ENCODE measurements around the gene KRTAP3-3.
"Not testable (repeated sequence)": the region's sequence is repeated elsewhere in the genome, so short reads cannot be mapped to it uniquely, and the experiment has no call there.

Gene KRTAP3-3

GRCh38 chr17:40993839-40994238, at the start of gene KRTAP3-3:
KRTAP3-3 (minus strand) TSS chr17:40994164; CDS start chr17:40994097, 67 bp downstream.
- H3K36me3 ChIP-seq (ENCODE audit: control insufficient read depth, low read depth, low read length): no peaks in the 10 kb centered on the region
- no peaks in the 10 kb centered on the region for H3K4me1 ChIP-seq (ENCODE audit: control insufficient read depth, low read depth, low read length)
- no peak within 1 kb of the TSS for H3K9ac ChIP-seq (ENCODE audit: low read length)
- H3K27me3 ChIP-seq (ENCODE audit: control insufficient read depth, insufficient read depth, low read length): no peaks in the 10 kb centered on the region
- H3K4me3 ChIP-seq (ENCODE audit: low read length): no peak within 1 kb of the TSS
- no peak within 1 kb of the TSS for H3K27ac ChIP-seq (ENCODE audit: low read length)
- H3K9me3 ChIP-seq (ENCODE audit: control insufficient read depth, low read depth, low read length): no peaks in the 10 kb centered on the region

GRCh38 chr17:41042953-41043352, 49.0 kb upstream of the KRTAP3-3 start:
- no peak overlapping the region for H3K9ac ChIP-seq (ENCODE audit: low read length)
- H3K27me3 ChIP-seq (ENCODE audit: control insufficient read depth, insufficient read depth, low read length): no peaks in the 10 kb centered on the region
- H3K9me3 ChIP-seq (ENCODE audit: control insufficient read depth, low read depth, low read length): no peaks in the 10 kb centered on the region
- peaks cover 10% of the 10 kb centered on the region for H3K4me1 ChIP-seq (ENCODE audit: control insufficient read depth, low read depth, low read length)
- no peak overlapping the region for H3K4me3 ChIP-seq (ENCODE audit: low read length)
- H3K27ac ChIP-seq (ENCODE audit: low read length): no peak overlapping the region
- no peaks in the 10 kb centered on the region for H3K36me3 ChIP-seq (ENCODE audit: control insufficient read depth, low read depth, low read length)

GRCh38 chr17:41040783-41041571, 47.0 kb upstream of the KRTAP3-3 start, which contains the start of gene KRTAP1-1:
KRTAP1-1 (minus strand) TSS chr17:41041450; CDS start chr17:41041397, 53 bp downstream.
- not testable (repeated sequence) for H3K27ac ChIP-seq (ENCODE audit: low read length); H3K9ac ChIP-seq (ENCODE audit: low read length); H3K27me3 ChIP-seq (ENCODE audit: control insufficient read depth, insufficient read depth, low read length); H3K36me3 ChIP-seq (ENCODE audit: control insufficient read depth, low read depth, low read length); H3K4me3 ChIP-seq (ENCODE audit: low read length); H3K9me3 ChIP-seq (ENCODE audit: control insufficient read depth, low read depth, low read length)
- peaks cover 20% of the 10 kb centered on the region for H3K4me1 ChIP-seq (ENCODE audit: control insufficient read depth, low read depth, low read length)

GRCh38 chr17:41037853-41038350, 43.9 kb upstream of the KRTAP3-3 start:
- H3K9me3 ChIP-seq (ENCODE audit: control insufficient read depth, low read depth, low read length): no peaks in the 10 kb centered on the region
- no peaks in the 10 kb centered on the region for H3K27me3 ChIP-seq (ENCODE audit: control insufficient read depth, insufficient read depth, low read length)
- H3K27ac ChIP-seq (ENCODE audit: low read length): no peak overlapping the region
- H3K9ac ChIP-seq (ENCODE audit: low read length): no peak overlapping the region
- H3K4me1 ChIP-seq (ENCODE audit: control insufficient read depth, low read depth, low read length): peaks cover 20% of the 10 kb centered on the region
- no peak overlapping the region for H3K4me3 ChIP-seq (ENCODE audit: low read length)
- H3K36me3 ChIP-seq (ENCODE audit: control insufficient read depth, low read depth, low read length): no peaks in the 10 kb centered on the region

- H3K36me3 ChIP-seq (ENCODE audit: control insufficient read depth, low read depth, low read length); H3K9ac ChIP-seq (ENCODE audit: low read length); H3K9me3 ChIP-seq (ENCODE audit: control insufficient read depth, low read depth, low read length); H3K4me3 ChIP-seq (ENCODE audit: low read length); H3K27ac ChIP-seq (ENCODE audit: low read length); H3K27me3 ChIP-seq (ENCODE audit: control insufficient read depth, insufficient read depth, low read length): not testable (repeated sequence)
- peaks cover 18% of the 10 kb centered on the region for H3K4me1 ChIP-seq (ENCODE audit: control insufficient read depth, low read depth, low read length)
These were observed 40.5 kb upstream of the KRTAP3-3 start, which contains the start of gene KRTAP1-3 for GRCh38 chr17:41034346-41034935. KRTAP1-3 (minus strand) TSS chr17:41034874; CDS start chr17:41034821, 53 bp downstream.

GRCh38 chr17:41029633-41030245, 35.8 kb upstream of the KRTAP3-3 start, which contains the start of gene KRTAP1-4:
KRTAP1-4 (minus strand) TSS chr17:41030195; CDS start chr17:41030078, 117 bp downstream.
- Histone ChIP-seq H3K4me1 (ENCODE audit: control insufficient read depth, low read depth, low read length) (no peaks in the 10 kb centered on the region), H3K27me3 (ENCODE audit: control insufficient read depth, insufficient read depth, low read length) (no peaks in the 10 kb centered on the region)

GRCh38 chr17:41026715-41027471, 32.9 kb upstream of the KRTAP3-3 start, which contains the start of gene KRTAP1-5:
KRTAP1-5 (minus strand) TSS chr17:41027208; CDS start chr17:41027155, 53 bp downstream.
- Histone ChIP-seq H3K4me3 (ENCODE audit: low read length) (no peak within 1 kb of the TSS), H3K9me3 (ENCODE audit: control insufficient read depth, low read depth, low read length) (no peaks in the 10 kb centered on the region), H3K27me3 (ENCODE audit: control insufficient read depth, insufficient read depth, low read length) (no peaks in the 10 kb centered on the region), H3K9ac (ENCODE audit: low read length) (no peak within 1 kb of the TSS), H3K27ac (ENCODE audit: low read length) (no peak within 1 kb of the TSS), H3K36me3 (ENCODE audit: control insufficient read depth, low read depth, low read length) (no peaks in the 10 kb centered on the region), H3K4me1 (ENCODE audit: control insufficient read depth, low read depth, low read length) (no peaks in the 10 kb centered on the region)

More at GRCh38 chr17:41029633-41030245, 35.8 kb upstream of the KRTAP3-3 start, which contains the start of gene KRTAP1-4:
- Histone ChIP-seq H3K9ac (ENCODE audit: low read length) (no peak within 1 kb of the TSS), H3K4me3 (ENCODE audit: low read length) (no peak within 1 kb of the TSS), H3K9me3 (ENCODE audit: control insufficient read depth, low read depth, low read length) (no peaks in the 10 kb centered on the region), H3K27ac (ENCODE audit: low read length) (no peak within 1 kb of the TSS), H3K36me3 (ENCODE audit: control insufficient read depth, low read depth, low read length) (no peaks in the 10 kb centered on the region)

- Histone ChIP-seq H3K27ac (ENCODE audit: low read length) (no peak overlapping the region), H3K9ac (ENCODE audit: low read length) (no peak overlapping the region), H3K36me3 (ENCODE audit: control insufficient read depth, low read depth, low read length) (no peaks in the 10 kb centered on the region), H3K9me3 (ENCODE audit: control insufficient read depth, low read depth, low read length) (no peaks in the 10 kb centered on the region), H3K4me1 (ENCODE audit: control insufficient read depth, low read depth, low read length) (no peaks in the 10 kb centered on the region), H3K27me3 (ENCODE audit: control insufficient read depth, insufficient read depth, low read length) (no peaks in the 10 kb centered on the region), H3K4me3 (ENCODE audit: low read length) (no peak overlapping the region)
These were observed 30.7 kb upstream of the KRTAP3-3 start for GRCh38 chr17:41024697-41025096.

- Histone ChIP-seq H3K9ac (ENCODE audit: low read length) (no peak overlapping the region), H3K36me3 (ENCODE audit: control insufficient read depth, low read depth, low read length) (no peaks in the 10 kb centered on the region), H3K27ac (ENCODE audit: low read length) (no peak overlapping the region), H3K4me3 (ENCODE audit: low read length) (no peak overlapping the region), H3K9me3 (ENCODE audit: control insufficient read depth, low read depth, low read length) (no peaks in the 10 kb centered on the region), H3K27me3 (ENCODE audit: control insufficient read depth, insufficient read depth, low read length) (no peaks in the 10 kb centered on the region), H3K4me1 (ENCODE audit: control insufficient read depth, low read depth, low read length) (no peaks in the 10 kb centered on the region)
These were observed 26.4 kb upstream of the KRTAP3-3 start for GRCh38 chr17:41020336-41020735.

- Histone ChIP-seq H3K9ac (ENCODE audit: low read length) (no peak overlapping the region), H3K4me1 (ENCODE audit: control insufficient read depth, low read depth, low read length) (no peaks in the 10 kb centered on the region), H3K27ac (ENCODE audit: low read length) (no peak overlapping the region), H3K9me3 (ENCODE audit: control insufficient read depth, low read depth, low read length) (no peaks in the 10 kb centered on the region), H3K4me3 (ENCODE audit: low read length) (no peak overlapping the region), H3K27me3 (ENCODE audit: control insufficient read depth, insufficient read depth, low read length) (no peaks in the 10 kb centered on the region), H3K36me3 (ENCODE audit: control insufficient read depth, low read depth, low read length) (no peaks in the 10 kb centered on the region)
These were observed 25.5 kb upstream of the KRTAP3-3 start for GRCh38 chr17:41019415-41019814.

- Histone ChIP-seq H3K27ac (ENCODE audit: low read length) (no peak overlapping the region), H3K36me3 (ENCODE audit: control insufficient read depth, low read depth, low read length) (no peaks in the 10 kb centered on the region), H3K9me3 (ENCODE audit: control insufficient read depth, low read depth, low read length) (no peaks in the 10 kb centered on the region), H3K27me3 (ENCODE audit: control insufficient read depth, insufficient read depth, low read length) (no peaks in the 10 kb centered on the region), H3K9ac (ENCODE audit: low read length) (no peak overlapping the region), H3K4me3 (ENCODE audit: low read length) (no peak overlapping the region), H3K4me1 (ENCODE audit: control insufficient read depth, low read depth, low read length) (no peaks in the 10 kb centered on the region)
These were observed 24.6 kb upstream of the KRTAP3-3 start for GRCh38 chr17:41018541-41018940.
